NCI-H1436 (cell line): ENCODE data around the gene PPM1K.
"Not testable (repeated sequence)": the region's sequence is repeated elsewhere in the genome, so short reads cannot be mapped to it uniquely, and the experiment has no call there.

Source experiments
- DNase-seq: peaks from one replicate; lab custom pipeline; 2025; lab: John Stamatoyannopoulos, UW

Gene PPM1K

DNA sequence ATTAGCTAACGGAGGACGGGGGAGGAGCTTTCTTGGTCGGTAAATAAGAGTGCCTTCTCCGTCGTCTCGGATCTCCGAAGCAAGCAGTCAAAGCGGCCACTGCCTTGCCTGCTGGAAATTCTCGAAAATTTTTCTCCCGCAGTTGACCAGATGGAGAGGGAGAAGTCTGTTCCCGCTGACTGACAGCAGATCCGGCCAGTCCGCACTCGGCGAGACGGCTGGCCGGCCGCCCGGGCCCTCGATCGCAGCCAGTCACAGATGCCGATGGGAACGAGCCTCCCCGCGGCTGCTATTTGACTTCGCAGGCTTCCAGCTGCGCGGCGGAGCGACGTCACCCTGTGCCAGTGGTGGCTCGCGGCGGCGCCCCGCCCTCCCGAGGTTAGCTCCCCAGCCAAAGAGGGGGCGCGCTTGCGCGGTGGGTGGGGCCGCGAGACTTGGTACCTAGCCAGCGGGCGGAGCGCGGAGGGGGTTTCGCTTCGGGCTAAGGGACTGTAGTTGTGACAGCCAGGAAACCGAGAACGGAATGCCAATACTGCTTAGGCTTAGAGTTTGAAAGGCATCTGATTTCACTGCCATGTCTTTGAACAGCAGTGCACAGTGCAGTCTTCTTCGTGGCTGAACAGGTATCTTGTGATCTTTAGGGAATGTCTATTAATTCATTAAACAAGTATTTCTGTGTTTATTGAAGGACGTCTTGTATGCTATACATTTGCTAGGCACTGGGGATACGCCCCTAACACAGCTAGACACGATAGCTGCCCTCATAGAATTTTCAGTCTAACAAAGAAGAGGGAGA lies at the start of gene PPM1K:
PPM1K (minus strand) TSS at position 123 of the 796 bp plus-strand sequence. CDS start 5,978 bp downstream, outside the sequence.
- peak; percentile 85 for DNase-seq

DNA sequence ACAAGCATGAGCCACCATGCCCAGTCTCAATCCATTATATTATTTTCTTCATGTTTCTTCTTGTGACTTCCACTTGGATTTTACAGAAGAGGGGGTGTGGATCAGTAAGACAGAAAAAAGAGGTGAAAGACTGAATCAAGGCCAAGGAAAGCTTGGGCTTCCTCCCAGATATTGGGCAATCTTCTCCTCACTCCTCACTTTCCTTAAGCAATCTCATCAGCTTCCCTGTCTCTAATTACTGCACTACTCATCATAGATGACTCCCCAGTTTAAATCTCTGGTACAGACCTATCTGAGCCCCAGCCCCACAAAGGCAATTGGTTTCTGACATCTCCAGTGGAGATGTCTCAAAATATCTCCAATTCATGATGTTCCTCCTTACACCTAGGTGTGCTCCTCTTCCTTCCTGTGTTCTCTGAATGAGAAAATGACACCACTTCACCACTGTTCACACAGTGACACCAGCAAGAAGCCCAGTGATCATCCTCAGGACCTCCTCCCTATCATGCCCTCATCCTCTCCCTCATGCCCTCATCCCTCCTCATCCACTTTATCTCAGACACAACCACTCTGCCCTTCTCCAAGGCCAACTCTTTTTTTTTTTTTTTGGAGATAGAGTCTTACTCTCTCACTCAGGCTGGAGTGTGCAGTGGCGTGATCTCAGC lies 49.5 kb upstream of the PPM1K start:
- no peak for DNase-seq

DNA sequence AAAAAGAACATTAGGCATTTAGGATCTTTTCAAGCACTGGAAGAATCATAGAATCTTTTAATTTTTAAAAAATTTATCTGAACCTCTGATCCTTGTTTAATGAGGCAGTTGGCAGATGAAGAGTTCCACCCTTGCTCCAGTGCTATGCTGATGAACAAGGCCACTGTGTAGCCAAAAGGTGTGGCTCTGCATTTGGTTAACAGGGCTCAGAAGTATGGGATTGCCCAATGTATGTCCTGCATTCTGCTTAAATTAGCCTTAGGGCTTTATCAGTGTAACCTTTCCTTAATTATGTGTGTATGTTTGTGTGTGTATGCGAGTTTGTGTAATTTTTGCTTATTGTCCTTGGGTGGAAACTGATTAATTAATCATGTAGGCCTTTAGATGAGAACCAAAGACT lies 43.3 kb upstream of the PPM1K start:
- no peak for DNase-seq

DNA sequence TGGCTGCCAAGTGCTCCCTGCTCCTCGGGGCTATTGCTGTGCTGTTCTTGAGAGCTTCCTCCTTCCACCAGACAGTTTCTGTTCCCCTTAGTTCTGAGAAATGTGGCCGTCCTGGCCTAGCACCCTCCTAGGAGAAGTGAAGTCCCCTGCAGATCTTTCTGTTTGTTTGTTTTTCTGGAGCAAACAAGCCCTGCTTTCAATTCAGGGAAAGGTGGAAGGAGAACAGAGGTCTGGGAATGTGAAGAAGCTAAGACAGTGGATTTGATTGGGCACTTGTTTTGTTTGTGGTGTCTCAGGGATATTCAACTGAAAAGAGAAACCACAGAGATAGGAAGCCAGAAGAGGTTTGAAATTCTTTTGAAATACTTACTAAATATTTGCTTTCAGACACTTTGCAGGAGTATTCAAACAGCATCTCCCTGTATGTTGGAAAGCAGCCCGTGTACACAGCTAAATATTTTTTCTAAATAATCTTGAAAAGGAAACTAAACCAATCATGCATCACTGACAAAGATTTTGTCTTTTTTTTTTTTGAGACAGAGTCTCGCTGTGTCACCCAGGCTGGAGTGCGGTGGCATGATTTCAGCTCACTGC lies 36.5 kb upstream of the PPM1K start:
- DNase-seq = no peak

DNA sequence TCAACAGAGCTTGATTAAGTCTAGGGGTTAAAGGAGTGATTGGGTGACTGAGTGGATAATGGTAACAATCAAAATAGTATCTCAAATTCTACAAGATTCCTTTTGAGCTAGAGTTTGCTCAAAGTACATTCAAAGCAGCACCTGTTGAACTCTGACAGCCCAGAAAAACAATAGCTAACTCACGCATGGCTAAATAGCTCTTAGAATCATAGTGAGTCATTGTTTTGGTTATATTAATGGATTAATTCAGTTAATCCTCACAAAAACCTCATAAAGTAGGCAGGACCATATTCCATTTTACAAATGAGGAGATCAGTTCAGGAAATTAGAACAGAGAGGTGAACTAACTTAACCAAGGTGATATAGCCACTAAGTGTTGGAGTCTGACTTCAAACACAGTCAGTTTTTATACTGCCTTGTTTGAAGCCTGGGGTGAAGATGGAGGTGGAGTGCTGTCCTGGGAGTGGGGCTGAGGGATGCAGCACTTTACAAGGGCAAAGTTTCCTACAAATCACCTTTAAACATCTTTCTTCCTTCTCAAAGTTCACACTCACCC lies 35.9 kb upstream of the PPM1K start:
- DNase-seq = no peak

DNA sequence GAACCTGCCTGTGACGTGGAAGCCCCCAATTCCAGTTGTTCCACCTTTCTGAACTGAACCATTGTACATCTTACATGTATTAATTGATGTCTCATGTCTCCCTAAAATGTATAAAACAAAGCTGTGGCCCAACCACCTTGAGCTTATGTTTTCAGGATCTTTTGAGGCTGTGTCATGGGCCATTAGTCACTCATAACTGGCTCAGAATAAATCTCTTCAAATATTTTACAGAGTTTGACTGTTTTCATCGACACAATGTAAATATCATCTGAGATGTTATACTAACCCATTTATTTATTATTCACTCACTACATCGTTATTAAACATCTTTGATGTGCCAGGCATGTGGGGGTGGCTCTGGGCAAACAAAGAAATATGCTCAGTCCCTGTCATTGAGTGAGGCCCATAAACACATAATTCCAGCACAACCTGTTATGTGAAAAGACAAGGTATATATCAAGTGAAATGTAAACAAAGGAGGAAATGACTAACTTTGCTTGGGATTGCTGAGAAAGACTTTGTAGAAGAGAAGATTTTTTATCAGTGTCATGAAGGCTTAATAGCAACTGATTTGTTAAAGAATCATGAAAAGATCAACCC lies 34.5 kb upstream of the PPM1K start:
- DNase-seq = no peak

DNA sequence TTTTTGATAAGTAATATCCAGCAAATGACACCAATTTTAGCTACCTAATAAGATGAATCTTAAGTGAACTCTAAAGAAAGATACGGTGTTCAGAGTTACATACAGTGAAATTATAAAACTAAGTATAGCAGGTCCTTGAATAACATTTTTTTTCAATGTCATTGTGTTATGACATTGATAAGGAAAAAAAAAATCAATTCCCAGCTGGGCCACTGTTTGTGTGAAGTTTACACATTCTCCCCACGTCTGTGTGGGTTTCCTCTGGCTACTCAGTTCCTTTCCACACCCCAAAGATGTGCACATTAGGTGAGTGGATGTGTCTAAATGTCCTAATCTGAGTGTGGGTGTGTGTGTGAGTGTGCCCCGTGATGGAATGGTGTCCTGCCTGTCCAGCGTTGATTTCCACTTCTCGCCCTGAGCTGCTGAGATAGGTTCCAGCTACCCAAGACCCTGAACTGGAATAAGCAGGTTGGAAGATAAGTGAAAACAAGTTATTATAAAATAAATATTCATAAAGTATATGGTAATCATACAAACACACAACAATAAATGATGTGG lies 31.2 kb upstream of the PPM1K start:
- no peak for DNase-seq

DNA sequence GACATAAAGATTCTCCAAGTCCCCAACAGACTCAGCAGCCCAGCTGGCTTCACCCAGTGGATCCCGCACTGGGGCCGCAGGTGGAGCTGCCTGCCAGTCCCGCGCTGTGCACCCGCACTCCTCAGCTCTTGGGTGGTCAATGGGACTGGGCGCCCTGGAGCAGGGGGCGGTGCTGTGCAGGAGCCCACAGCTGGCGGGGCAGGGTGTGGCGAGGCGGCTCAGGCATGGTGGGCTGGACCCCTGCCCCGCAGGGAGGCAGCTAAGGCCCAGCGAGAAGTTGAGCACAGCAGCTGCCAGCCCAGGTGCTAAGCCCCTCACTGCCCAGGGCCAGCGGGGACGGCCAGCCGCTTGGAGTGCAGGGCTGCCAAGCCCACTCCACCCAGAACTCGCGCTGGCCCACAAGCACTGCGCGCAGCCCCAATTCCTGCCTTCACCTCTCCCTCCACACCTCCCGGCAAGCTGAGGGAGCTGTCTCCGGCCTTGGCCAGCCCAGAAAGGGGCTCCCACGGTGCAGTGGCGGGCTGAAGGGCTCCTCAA lies 28.8 kb upstream of the PPM1K start:
- not testable (repeated sequence) for DNase-seq

DNA sequence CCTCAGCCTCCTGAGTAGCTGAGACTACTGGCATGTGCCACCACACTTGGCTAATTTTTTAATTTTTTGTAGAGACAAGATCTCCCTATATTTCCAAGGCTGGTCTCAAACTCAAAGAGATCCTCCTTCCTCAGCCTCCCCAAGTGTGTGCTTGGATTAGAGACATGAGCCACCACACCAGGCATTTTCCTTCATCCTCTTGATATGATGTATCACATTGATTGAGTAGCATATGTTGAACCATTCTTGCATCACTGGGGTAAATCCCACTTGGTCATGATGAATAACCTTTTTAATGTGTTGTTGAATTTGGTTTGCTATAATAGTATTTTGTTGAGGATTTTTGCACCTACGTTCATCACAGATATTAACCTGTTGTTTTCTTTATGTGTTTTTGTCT lies 24.2 kb upstream of the PPM1K start:
- no peak for DNase-seq

DNA sequence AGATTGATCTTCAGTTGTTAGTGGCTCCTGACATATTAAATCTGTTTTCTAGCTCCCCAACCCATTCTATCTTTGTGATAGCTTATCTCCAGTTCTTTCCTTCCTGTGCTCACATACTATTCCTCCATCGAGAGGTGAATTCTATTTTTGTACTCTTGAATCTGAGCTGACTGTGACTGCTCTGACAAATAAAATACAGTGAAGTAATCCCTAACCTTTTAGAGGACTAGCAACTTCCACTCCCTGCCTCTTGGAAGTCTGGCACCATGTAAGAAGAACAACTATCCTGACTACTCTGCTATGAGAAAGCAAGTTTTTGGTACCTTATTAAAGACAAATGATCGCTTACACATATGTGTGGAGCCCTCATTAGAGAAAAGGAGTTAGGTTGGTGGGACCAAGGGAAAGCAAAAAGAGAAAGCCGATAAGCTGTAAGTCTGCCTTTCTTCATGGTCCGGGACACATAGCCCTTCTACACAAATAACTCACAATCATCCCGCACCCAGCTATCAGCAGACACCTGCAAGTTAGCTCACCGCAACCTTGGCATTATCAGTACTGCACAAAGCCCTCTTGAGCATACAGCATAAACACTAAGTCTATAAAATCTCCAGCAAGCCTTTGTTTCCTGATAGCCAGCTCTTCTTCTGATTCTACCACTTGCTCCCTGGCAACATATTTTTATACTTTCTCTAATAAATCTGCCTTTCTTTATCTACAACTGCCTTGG lies 13.5 kb upstream of the PPM1K start:
- DNase-seq = no peak

DNA sequence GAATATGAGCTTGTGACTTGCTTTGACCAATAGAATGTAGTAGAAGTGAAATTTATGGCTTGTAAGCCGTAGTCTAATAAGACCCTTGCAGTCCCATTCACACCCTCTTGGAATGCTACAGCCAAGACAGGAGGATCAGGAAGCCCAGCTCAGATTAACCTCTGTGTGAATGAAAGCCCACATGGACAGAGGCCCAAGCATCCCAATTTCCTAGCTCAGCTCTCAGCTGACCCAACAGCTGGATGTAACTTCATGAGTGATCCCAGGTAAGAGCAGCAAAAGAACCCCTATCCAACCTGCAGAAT lies 12.8 kb upstream of the PPM1K start:
- DNase-seq = no peak

DNA sequence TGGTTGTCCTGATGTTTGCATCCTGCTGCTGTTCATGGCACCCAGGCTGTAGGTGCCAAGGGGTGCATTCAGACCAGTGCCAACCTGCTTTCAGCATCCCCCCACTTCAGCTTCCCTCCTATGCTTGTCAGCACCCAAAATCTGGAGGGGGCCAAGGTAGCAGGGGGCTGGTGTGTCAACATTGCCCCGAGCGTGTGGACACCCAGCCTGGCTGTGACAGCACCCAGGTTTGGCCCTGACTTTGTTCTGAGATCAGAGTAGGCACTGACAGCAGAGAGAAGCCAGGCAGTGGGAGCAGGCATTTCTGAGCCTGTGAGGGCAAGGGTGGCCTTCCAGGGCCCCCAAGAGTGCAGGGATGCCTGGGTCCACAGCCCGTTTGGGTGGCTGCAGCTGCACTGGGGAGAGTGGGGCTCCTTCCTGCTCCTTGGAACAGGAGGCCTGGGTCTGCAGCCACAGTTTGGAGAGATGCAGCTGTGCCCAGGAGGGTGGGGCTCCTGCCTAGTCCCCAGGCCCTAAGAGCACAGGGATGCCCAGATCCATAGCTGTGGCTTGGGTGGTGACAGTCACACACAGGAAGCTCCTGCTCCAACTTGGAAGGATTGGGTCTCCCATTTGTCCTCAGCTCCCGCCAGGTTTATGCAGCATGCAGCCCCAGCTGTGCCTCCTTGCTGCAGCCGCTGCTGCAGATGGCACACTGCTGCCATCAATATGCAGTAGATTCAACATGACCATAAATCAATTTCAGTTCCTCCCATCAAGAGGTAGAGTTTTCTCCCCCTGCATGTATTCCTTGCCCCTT lies 12.3 kb upstream of the PPM1K start:
- no peak for DNase-seq

DNA sequence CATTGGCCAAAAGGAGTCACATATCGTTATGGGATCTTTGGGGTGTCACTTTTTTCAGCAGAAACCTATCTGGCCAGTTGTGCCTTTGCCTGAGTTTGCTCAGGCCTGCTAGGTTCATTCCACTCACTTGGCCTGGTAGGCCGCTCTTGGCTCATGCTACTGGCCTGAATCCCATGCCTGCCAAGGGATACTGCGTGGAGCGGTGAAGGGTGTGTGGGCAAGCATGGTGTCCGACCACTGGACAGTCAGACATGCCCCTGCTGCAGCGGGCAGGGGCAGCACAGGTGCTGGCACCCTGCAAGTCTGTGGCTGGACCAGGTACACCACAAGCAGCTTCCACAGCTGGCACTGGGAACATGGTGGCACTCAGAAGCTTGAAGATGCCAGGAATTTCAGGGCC lies 11.3 kb upstream of the PPM1K start:
- DNase-seq = no peak

DNA sequence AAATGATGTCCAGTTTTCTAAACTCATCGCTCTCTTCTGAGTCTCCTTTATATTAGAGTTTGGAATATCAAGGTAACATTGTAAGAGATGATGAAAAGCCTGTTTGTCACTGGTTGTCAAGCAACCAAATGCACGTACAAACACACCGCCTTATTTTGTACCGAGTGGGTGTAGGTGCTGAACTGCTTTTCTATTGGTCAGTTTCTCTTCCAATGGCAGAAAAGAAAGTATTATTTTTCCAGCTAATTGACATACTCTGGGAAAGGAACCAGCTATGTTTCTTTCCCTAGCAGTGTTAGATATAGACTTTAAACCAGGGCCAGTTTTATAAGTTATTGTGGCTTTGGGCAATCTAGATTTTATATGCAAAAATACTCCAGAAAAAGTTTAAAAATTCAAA lies 6.6 kb upstream of the PPM1K start:
- DNase-seq = no peak

DNA sequence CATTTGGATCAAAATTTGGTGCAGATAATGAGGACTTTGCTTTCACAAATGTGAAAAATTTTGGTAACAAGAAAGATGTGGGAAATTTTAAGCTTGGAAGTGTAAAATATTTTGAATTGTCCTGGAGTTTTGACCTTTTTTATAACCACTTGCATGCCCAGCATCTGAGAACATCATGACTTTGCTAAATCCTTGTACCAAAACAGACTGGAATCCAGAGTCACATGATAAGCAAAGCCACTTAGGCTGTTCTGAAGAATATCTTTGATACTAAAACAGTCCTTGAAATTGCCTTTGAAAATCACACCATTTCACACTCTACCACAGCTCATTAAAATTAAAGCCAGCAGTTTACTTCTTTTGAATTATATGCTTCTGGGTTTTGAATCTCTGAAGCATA lies 2.5 kb upstream of the PPM1K start:
- DNase-seq = no peak

DNA sequence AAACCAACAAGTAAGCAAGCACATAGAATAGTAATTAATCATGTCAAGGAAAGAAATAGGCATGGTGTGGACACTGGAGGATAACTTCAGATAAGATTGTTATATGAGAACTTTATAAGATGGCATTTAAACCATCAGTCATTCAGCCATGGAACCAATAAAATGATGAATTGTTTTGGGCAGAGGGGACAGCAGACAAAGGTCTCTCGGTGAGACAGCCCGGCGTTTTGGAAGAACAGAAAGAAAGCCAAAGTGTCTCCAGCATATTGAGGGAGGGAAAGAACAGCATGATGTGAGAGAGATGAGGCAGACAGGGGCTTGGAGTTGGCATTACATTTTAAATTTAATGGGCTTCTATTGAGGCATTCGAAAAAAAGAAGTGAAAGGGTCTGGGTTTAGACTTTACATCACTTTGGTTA lies 883 bp upstream of the PPM1K start:
- no peak for DNase-seq

DNA sequence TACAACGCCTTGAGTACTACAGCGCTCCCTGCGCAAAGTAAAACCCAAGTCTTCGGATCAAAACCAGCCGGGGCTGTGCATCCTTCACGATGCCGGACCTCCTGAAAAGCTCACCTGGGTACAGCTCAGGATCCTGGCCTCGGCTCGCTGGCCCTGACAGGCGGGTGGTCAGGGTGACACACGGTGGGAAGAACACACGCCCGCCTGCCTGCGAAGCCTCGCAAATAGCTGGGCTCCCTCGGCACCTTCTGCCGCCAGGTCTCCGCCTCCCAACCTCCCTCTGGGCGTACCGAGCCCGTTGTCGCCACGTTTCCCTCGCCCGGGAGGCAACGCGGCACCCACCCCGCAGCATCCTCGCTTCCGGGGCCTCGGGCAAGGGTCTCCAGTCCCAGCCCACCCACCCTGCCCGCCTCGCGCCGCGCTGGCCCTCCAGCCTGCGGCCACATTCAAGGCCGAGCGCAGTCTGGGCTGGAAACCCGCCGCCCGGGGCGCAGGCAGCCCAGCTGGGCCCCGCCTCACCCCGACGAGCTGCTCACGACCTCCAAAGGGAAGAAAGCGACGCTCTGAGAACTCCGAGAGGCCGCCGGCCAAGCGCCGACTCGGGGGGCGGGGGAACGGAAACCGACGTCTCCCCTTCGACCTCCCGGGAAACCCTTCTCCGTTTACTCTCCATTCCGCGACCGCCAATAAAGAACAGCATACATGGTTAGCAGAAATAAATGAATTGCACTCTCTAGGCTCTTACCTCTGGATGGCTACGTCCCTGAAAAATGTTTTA lies 511 bp downstream of the PPM1K start:
- DNase-seq = no peak

DNA sequence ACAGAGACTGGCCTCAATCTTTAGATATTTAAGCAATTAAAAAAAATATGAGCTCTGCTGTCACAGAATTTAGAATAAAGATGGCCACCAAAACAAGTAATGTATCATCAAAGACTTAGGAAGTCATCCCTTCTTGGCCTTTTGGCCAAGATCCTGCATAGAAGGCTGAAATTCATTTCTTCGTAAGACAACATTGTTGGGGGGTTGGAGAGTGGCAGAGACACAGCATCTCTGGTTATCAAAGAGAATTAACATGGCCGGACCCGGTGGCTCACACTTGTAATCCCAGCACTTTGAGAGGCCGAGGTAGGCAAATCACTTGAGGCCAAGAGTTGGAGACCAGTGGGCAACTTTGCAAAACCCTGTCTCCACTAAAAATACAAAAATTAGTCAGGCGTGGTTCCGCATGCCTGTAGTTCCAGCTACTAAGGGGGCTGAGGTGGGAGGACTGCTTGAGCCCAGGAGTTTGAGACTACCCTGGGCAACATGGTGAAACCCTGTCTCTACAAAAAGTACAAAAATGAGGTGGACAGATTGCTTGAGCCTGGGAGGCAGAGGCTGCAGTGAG lies 4.0 kb downstream of the PPM1K start:
- no peak for DNase-seq

DNA sequence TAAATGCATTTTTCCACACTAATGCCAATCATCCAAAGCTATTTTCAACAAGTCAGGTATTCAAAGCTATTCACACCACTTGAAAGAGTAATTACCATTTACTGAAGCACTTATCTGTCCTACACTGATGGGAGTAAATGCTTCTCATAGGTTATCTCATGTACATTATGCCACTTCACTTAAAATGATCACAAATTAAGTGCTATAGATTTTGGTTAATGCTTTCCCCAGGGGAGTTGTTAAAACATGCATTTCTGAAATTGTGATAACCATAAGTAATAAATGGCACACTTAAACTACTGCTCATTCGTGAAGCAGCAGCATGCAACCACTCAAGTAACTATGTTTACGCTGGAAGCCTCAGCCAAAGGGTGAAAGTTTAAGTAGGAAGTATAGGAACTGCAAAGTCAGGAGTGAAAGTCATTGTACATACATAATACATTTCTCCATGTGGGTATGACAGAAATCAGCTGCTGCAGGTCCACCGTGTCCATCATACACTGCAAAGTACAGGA lies 6.6 kb downstream of the PPM1K start:
- DNase-seq = peak; percentile 30
